Tibial nerve (tissue), 4 donors: ENCODE results near the gene STAT6. TPM values are rescaled to one million over a fixed set of nuclear protein-coding genes. Genes with fewer than 3 reads are reported as not detected.

Experiments used
- DNase-seq, 2 donors: peaks; one replicate each; pipeline ENCODE4 v3.0.0-alpha.2; 2019; ENCODE audit warnings: low spot score in 2 of 2
- H3K27ac ChIP-seq, 4 donors: fragments of 200-600 bp; sonication (generic) in 3 of 4; one replicate each; pipeline ENCODE4 v1.5.1; 2017 to 2019; ENCODE audit warnings: mild to moderate bottlenecking in 1 of 4
- H3K27me3 ChIP-seq, 2 donors: fragments of 200-600 bp; sonication (generic) in 1 of 2; one replicate each; pipeline versions ENCODE4 v1.5.1 to v1.6.0; 2017 to 2019
- H3K36me3 ChIP-seq, 3 donors: fragments of 200-600 bp; sonication (generic); one replicate each; pipeline ENCODE4 v1.5.1; 2018 to 2019
- H3K4me1 ChIP-seq, 4 donors: fragments of 200-600 bp; sonication (generic) in 3 of 4; one replicate each; pipeline ENCODE4 v1.5.1; 2017 to 2019
- H3K4me3 ChIP-seq, 4 donors: fragments of 200-600 bp; sonication (generic) in 3 of 4; one replicate each; pipeline ENCODE4 v1.5.1; 2017 to 2019; ENCODE audit warnings: mild to moderate bottlenecking in 1 of 4, moderate library complexity in 1 of 4
- H3K9me3 ChIP-seq, 4 donors: fragments of 200-600 bp; sonication (generic) in 3 of 4; one replicate each; pipeline ENCODE4 v1.5.1; 2017 to 2019
- CTCF ChIP-seq, 5 experiments: fragments of 200-600 bp in 3 of 5; fragments of 450-650 bp in 2 of 5; sonication (generic) in 3 of 5; IDR thresholded peaks; one replicate each; pipeline ENCODE4 v1.5.1; 2016 to 2019; ENCODE audit warnings: antibody characterized with exemption in 5 of 5, mild to moderate bottlenecking in 3 of 5, moderate library complexity in 2 of 5
- EP300 ChIP-seq, 2 donors: sonication (generic); formaldehyde crosslinking; IDR thresholded peaks; one replicate each; pipeline ENCODE4 v1.6.1; 2017; ENCODE audit warnings: antibody characterized with exemption in 2 of 2, mild to moderate bottlenecking in 1 of 2
- POLR2A ChIP-seq, 2 donors: fragments of 450-650 bp; IDR thresholded peaks; one replicate each; pipeline ENCODE4 v1.6.1; 2017; ENCODE audit warnings: antibody characterized with exemption in 2 of 2, mild to moderate bottlenecking in 2 of 2, moderate library complexity in 2 of 2
- WGBS, 2 donors: methylation state at CpG; one replicate each; pipeline ENCODE4 v1.1.5; 2018; 5-methylcytosine and 5-hydroxymethylcytosine counted together
- total RNA-seq, 4 donors: library from RNA; depleted of rRNA; stranded (reverse); fragments of >200 nt; gene quantifications; one replicate each; pipeline ENCODE4 v1.1.0, GENCODE V29; 2016

The STAT6 gene
- total RNA-seq, 4 donors from 2014 or later: 140 to 247 (median 183) TPM

- H3K4me3 ChIP-seq: no peak overlapping the region
- H3K9me3 ChIP-seq: no peaks in the 10 kb centered on the region
- no peak for TF ChIP-seq CTCF (IDR thresholded peaks at IDR 0.05)
- H3K4me1 ChIP-seq: peaks cover 0 to 9% (median 0%) of the 10 kb centered on the region in 4 donors
- no peaks in the 10 kb centered on the region for H3K27me3 ChIP-seq
- DNase-seq: no peak
- peak overlapping the region in 2 of 4 donors; percentile 20 to 24 for H3K27ac ChIP-seq
- 76 to 81% methylated on average over 10 of the region's 10 CpGs for WGBS, 2 donors
- no peaks in the 10 kb centered on the region for H3K36me3 ChIP-seq
Measured at GRCh38 chr12:57046947-57047890, 63.9 kb downstream of the STAT6 start.

- Histone ChIP-seq H3K9me3 (no peaks in the 10 kb centered on the region), H3K4me1 (peaks cover 0 to 9% (median 0%) of the 10 kb centered on the region in 4 donors), H3K36me3 (no peaks in the 10 kb centered on the region), H3K27ac (peak overlapping the region in 1 of 4 donors; percentile 24), H3K27me3 (no peaks in the 10 kb centered on the region), H3K4me3 (no peak overlapping the region)
- TF ChIP-seq EP300 (IDR thresholded peaks at IDR 0.05): no peak
- no peak for TF ChIP-seq CTCF (IDR thresholded peaks at IDR 0.05)
- no peak for TF ChIP-seq POLR2A (IDR thresholded peaks at IDR 0.05)
- DNase-seq: no peak
- WGBS, 2 donors: 53 to 59% methylated on average over 6 of the region's 6 CpGs
Measured at GRCh38 chr12:57046086-57046791, 64.9 kb downstream of the STAT6 start.

Other genes with a start within 250 kb of the STAT6 start
- not detected for gene SDR9C7, start 177.0 kb downstream of the STAT6 start, total RNA-seq
- 1 to 10 TPM in 3 of 4 donors, not detected in 1; 1.5 to 1.8 (median 1.7) TPM for gene RDH16, start 153.8 kb downstream of the STAT6 start, total RNA-seq
- 1 to 10 TPM; 3.6 to 6.8 (median 5.4) TPM for gene ZBTB39, start 104.8 kb downstream of the STAT6 start, total RNA-seq
- not detected for gene TAC3, start 94.8 kb downstream of the STAT6 start, total RNA-seq
- under 1 TPM in 2 of 4 donors, not detected in 2; 0.30 to 0.59 TPM for gene MYO1A, start 61.2 kb downstream of the STAT6 start, total RNA-seq
- gene NEMP1, start 32.6 kb downstream of the STAT6 start, total RNA-seq: 10 to 100 TPM in 1 of 4 donors, 1 to 10 TPM in 3; 4.8 to 10.2 (median 6.6) TPM
- 10 to 100 TPM; 29.3 to 42.2 (median 38.6) TPM for gene NAB2, start 22.2 kb downstream of the STAT6 start, total RNA-seq
- 100 to 1,000 TPM; 410 to 653 (median 527) TPM for gene LRP1, start 17.1 kb upstream of the STAT6 start, total RNA-seq
- not detected for gene LRP1-AS, start 36.3 kb upstream of the STAT6 start, total RNA-seq
- gene NXPH4, start 105.4 kb upstream of the STAT6 start, total RNA-seq: 1 to 10 TPM in 1 of 4 donors, not detected in 3; 4.2 TPM
- 10 to 100 TPM; 18.4 to 77.3 (median 32.6) TPM for gene SHMT2, start 118.3 kb upstream of the STAT6 start, total RNA-seq
- 1 to 10 TPM in 3 of 4 donors, not detected in 1; 1.7 to 5.0 (median 3.6) TPM for gene STAC3, start 139.8 kb upstream of the STAT6 start, total RNA-seq